GM20000 (cell line): ENCODE data around the gene PMVK.
"Not testable (repeated sequence)": the region's sequence is repeated elsewhere in the genome, so short reads cannot be mapped to it uniquely, and the experiment has no call there.

Source experiments
- DNase-seq: peaks from one replicate; pipeline ENCODE4 v3.0.0; 2012; ENCODE audit warnings: low spot score
- CTCF ChIP-seq: IDR thresholded peaks from 2 replicates; pipeline ENCODE4 v1.5.1; 2012; ENCODE audit warnings: mild to moderate bottlenecking, control low read depth; ENCODE audit errors: extremely low read depth, missing control alignments

Gene PMVK

GRCh38 chr1:154936555-154937084 is at the start of gene PMVK:
TSS of gene PMVK (minus strand) at chr1:154936719. CDS start at chr1:154936685, 34 bp downstream.
- peak; percentile 29 for TF ChIP-seq CTCF
- peak; percentile 92 for DNase-seq

- DNase-seq = no peak
- TF ChIP-seq CTCF = no peak
These were observed 47.4 kb upstream of the PMVK start for GRCh38 chr1:154983776-154984466.

- no peak for TF ChIP-seq CTCF
- DNase-seq = peak; percentile 94
These were observed 46.6 kb upstream of the PMVK start, which contains the start of gene FLAD1 for GRCh38 chr1:154982897-154983648. TSS of gene FLAD1 (plus strand) at chr1:154983344. CDS start at chr1:154983695, 351 bp downstream.

- TF ChIP-seq CTCF = no peak
- no peak for DNase-seq
These were observed 45.8 kb upstream of the PMVK start for GRCh38 chr1:154982341-154982740.

DNA sequence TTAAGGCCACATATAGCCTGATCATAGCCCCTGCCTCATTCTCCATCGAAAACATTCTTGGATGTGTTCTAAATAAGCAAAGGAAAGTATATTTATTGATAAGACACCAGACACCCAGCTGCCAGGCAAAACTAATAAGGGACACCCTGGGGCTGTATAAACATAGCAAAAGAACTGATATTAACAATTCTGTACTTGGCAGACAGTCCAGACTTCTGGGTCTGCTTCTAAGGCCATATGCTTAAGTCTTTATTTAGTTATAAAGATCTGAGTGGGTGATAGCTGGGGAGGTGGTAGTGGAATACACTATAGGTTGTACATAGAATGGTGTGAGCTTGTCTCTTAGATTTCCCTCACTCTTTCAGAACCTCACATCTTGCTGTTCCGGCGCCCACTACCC is 41.8 kb upstream of the PMVK start:
- TF ChIP-seq CTCF = no peak
- DNase-seq = no peak

GRCh38 chr1:154977762-154978161 is 41.2 kb upstream of the PMVK start:
- DNase-seq = not testable (repeated sequence)

DNA sequence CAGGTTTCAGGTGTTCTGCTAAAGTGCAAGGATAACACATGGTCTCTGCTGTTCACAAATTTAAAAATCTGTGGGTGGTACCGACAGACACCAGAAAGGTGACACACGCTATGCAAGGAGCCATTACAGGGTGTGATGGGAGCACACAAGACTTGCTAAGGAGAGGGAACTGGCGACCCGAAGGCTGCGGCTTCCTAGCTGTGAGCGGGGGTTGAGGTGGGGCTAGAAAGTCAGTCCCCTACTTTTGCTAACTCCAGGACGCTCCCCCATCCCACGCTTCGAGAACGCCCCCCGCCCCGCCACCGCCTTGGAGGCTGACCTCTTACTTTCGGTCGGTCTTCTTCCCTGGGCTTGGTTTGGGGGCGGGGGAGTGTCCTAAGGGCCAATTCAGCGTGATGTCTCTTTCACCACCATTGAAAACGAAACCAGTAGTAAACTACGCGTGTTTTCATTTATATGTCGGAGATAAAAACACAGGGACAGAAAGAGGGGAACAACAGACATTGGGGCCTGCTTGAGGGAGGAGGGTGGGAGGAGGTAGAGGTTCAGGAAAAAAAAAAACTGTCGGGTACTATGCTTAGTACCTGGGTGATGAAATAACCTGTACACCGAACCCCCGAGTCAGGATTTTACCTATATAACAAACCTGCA is 39.0 kb upstream of the PMVK start:
- TF ChIP-seq CTCF = no peak
- DNase-seq = peak; percentile 51
